Measurements from ENCODE around the gene JUNB. TPM values are rescaled to one million over a fixed set of nuclear protein-coding genes. Genes with fewer than 3 reads are reported as not detected.
"Not testable (repeated sequence)": the region's sequence is repeated elsewhere in the genome, so short reads cannot be mapped to it uniquely, and the experiment has no call there.

The JUNB gene
- total and polyA plus RNA-seq, 12 donors, result 4.2 to 594 (median 247) TPM

GRCh38 chr19:12802267-12803106, 11.2 kb downstream of the JUNB start:
- TF ChIP-seq POLR2A (IDR thresholded peaks at IDR 0.05), result no peak
- peak in 1 of 6 experiments; percentile 2 for TF ChIP-seq CTCF (IDR thresholded peaks at IDR 0.05)
- H3K4me3 ChIP-seq, result peak overlapping the region in 3 of 4 donors; percentile 35 to 91 (median 77)
- intact Hi-C loops (cut with DNase I), result loop anchor here (5.0 kb wide), 2 partner anchors 35 to 40 kb away; no protein-coding TSS in a partner anchor
- DNase-seq, result peak in 4 of 7 donors; percentile 44 to 68 (median 51)
- peak overlapping the region in 2 of 5 donors; percentile 88 for H3K27ac ChIP-seq
- no peaks in the 10 kb centered on the region for H3K27me3 ChIP-seq
- peaks cover 10 to 27% of the 10 kb centered on the region in 2 donors for H3K4me1 ChIP-seq (replicated peaks in 1 of 2)
- H3K36me3 ChIP-seq (replicated peaks in 1 of 2), result peaks cover 0 to 30% of the 10 kb centered on the region in 2 donors
- H3K9me3 ChIP-seq (replicated peaks in 1 of 3), result no peaks in the 10 kb centered on the region
- 35 to 42% (median 39%) methylated on average over 20 to 22 of the region's 22 CpGs for WGBS, 4 donors

GRCh38 chr19:12804051-12804450, 12.8 kb downstream of the JUNB start:
- intact Hi-C loops (cut with DNase I), result loop anchor here (5.0 kb wide), 2 partner anchors 37 to 38 kb away; no protein-coding TSS in a partner anchor
- peaks cover 0 to 16% of the 10 kb centered on the region in 2 donors for H3K36me3 ChIP-seq (replicated peaks in 1 of 2)
- H3K9me3 ChIP-seq (replicated peaks in 1 of 3), result no peaks in the 10 kb centered on the region
- H3K27ac ChIP-seq, result no peak overlapping the region
- peak in 2 of 7 donors; percentile 35 to 61 for DNase-seq
- 92 to 93% (median 93%) methylated on average over 26 of the region's 26 CpGs for WGBS, 4 donors
- TF ChIP-seq CTCF (IDR thresholded peaks at IDR 0.05) (no peak), POLR2A (IDR thresholded peaks at IDR 0.05) (no peak)
- no peak overlapping the region for H3K4me3 ChIP-seq
- H3K4me1 ChIP-seq (replicated peaks in 1 of 2), result peaks cover 10 to 27% of the 10 kb centered on the region in 2 donors
- no peaks in the 10 kb centered on the region for H3K27me3 ChIP-seq

DNA sequence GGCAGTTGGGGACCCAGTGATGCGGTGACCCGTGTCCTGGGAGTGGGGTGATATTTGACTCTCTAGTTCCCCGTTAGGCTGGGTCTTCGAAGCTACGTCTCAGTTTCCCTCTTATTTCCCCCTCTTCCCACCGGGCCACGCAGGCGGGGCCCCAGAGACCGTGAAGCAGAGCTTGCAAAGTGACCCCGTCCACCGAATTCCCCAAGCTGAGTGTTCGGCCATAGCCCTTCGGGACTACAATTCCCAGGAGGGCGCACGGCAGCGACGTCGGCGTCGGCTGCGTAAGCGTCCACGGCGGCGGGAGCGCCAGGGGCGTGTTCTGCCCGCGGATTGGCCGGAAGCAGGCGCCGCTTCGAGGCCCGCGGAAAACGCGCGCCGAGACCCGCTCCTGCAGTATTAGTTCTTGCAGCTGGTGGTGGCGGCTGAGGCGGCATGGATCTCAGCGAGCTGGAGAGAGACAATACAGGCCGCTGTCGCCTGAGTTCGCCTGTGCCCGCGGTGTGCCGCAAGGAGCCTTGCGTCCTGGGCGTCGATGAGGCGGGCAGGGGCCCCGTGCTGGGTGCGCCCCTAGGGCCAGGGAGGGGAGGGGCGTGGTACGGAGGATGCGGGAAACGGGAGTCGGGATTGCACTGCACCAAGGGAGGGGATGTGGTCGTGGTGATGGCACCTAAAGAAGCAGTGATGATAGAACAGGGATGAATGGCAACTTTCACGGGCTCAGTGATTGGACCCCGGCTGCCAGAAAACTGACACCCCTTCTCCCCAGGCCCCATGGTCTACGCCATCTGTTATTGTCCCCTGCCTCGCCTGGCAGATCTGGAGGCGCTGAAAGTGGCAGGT, 15.2 kb downstream of the JUNB start, which contains the start of gene RNASEH2A:
Gene RNASEH2A (plus strand): TSS at position 343 of the 840 bp plus-strand sequence. CDS start 90 bp downstream, at position 433.
- peaks cover 10 to 18% of the 10 kb centered on the region in 2 donors for H3K4me1 ChIP-seq (replicated peaks in 1 of 2)
- no peaks in the 10 kb centered on the region for H3K36me3 ChIP-seq (replicated peaks in 1 of 2)
- H3K27me3 ChIP-seq, result no peaks in the 10 kb centered on the region
- peak within 1 kb of the TSS in 2 of 4 donors; percentile 31 to 62 for H3K4me3 ChIP-seq
- DNase-seq, result peak; percentile 87 to 94 (median 88)
- peak within 1 kb of the TSS in 2 of 5 donors; percentile 53 to 78 for H3K27ac ChIP-seq
- no peaks in the 10 kb centered on the region for H3K9me3 ChIP-seq (replicated peaks in 1 of 3)
- intact Hi-C loops (cut with DNase I), result no loop called here
- TF ChIP-seq CTCF (IDR thresholded peaks at IDR 0.05) (peak in 3 of 6 experiments; percentile 23 to 27 (median 23)), POLR2A (IDR thresholded peaks at IDR 0.05) (no peak)
- 0 to 80% (median 3%) methylated on average over 3 to 66 of the region's 66 CpGs for WGBS, 4 donors

GRCh38 chr19:12815088-12815487, 23.8 kb downstream of the JUNB start:
- intact Hi-C loops (cut with DNase I), result no loop called here
- Histone ChIP-seq H3K36me3 (replicated peaks in 1 of 2) (no peaks in the 10 kb centered on the region), H3K27me3 (no peaks in the 10 kb centered on the region), H3K9me3 (replicated peaks in 1 of 3) (no peaks in the 10 kb centered on the region), H3K4me3 (no peak overlapping the region), H3K4me1 (replicated peaks in 1 of 2) (no peaks in the 10 kb centered on the region), H3K27ac (no peak overlapping the region)
- 84 to 92% (median 87%) methylated on average over 7 of the region's 7 CpGs for WGBS, 4 donors
- no peak for DNase-seq
- no peak for TF ChIP-seq POLR2A (IDR thresholded peaks at IDR 0.05)
- no peak for TF ChIP-seq CTCF (IDR thresholded peaks at IDR 0.05)

DNA sequence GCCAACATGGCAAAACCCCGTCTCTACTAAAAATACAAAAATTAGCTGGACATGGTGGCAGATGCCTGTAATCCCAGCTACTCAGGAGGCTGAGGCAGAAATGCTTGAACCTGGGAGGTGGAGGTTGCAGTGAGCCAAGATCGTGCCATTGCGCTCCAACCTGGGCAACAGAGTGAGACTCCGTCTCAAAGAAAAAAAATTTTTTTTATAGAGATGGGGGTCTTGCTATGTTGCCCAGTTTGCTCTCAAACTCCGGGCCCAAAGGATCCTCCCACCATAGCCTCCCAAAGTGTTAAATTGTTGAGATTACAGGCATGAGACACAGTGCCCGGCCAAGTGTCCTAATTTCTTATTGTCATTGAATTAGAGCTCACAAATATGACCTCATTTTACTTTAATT, 25.9 kb downstream of the JUNB start:
- WGBS, 4 donors, result 90 to 95% (median 93%) methylated on average over 6 of the region's 6 CpGs
- DNase-seq; H3K9me3 ChIP-seq (replicated peaks in 1 of 3); H3K4me3 ChIP-seq; H3K27ac ChIP-seq; H3K36me3 ChIP-seq (replicated peaks in 1 of 2); H3K4me1 ChIP-seq (replicated peaks in 1 of 2); intact Hi-C loops (cut with DNase I); H3K27me3 ChIP-seq: not testable (repeated sequence)

DNA sequence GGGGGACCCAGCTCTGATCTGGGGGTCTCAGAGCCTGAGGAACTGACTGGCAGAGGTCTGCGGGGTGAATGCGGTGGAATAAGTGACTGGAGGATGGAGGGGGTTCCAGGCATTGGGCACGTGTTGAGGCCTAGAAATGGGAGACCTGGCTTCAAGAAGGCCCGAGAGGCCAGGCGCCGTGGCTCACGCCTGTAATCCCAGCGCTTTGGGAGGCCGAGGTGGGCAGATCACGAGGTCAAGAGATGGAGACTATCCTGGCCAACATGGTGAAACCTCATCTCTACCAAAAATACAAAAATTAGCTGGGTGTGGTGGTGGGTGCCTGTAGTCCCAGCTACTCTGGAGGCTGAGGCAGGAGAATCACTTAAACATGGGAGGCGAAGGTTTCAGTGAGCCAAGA, 26.5 kb downstream of the JUNB start:
- WGBS, 4 donors, result 91 to 96% (median 93%) methylated on average over 11 of the region's 11 CpGs
- H3K36me3 ChIP-seq (replicated peaks in 1 of 2); H3K4me3 ChIP-seq; intact Hi-C loops (cut with DNase I); H3K27me3 ChIP-seq; DNase-seq; H3K4me1 ChIP-seq (replicated peaks in 1 of 2); H3K27ac ChIP-seq; H3K9me3 ChIP-seq (replicated peaks in 1 of 3): not testable (repeated sequence)
